Activated naive CD8-positive, alpha-beta T cell treated with anti-CD3 and anti-CD28 coated beads for 36 hours (primary cell): ENCODE measurements around the gene COL10A1. TPM values are rescaled to one million over a fixed set of nuclear protein-coding genes. Genes with fewer than 3 reads are reported as not detected.

Experiments
- DNase-seq: peaks from one replicate; pipeline ENCODE4 v3.0.0; 2021
- H3K27ac Mint-ChIP-seq: one replicate; pipeline ENCODE4 v1.8.0; 2022; ENCODE audit warnings: mild to moderate bottlenecking, moderate library complexity, mixed read lengths
- H3K27me3 Mint-ChIP-seq: one replicate; pipeline ENCODE4 v1.8.0; 2022; ENCODE audit warnings: mild to moderate bottlenecking, mixed read lengths
- H3K36me3 Mint-ChIP-seq: one replicate; pipeline ENCODE4 v1.8.0; 2021; ENCODE audit warnings: mild to moderate bottlenecking, mixed read lengths
- H3K4me1 Mint-ChIP-seq: one replicate; pipeline ENCODE4 v1.8.0; 2021; ENCODE audit warnings: mixed read lengths
- H3K4me3 Mint-ChIP-seq: one replicate; pipeline ENCODE4 v1.8.0; 2022; ENCODE audit warnings: mild to moderate bottlenecking, moderate library complexity, mixed read lengths
- H3K9me3 Mint-ChIP-seq: one replicate; pipeline ENCODE4 v1.8.0; 2022; ENCODE audit warnings: mixed read lengths
- total RNA-seq, 2 experiments: library from RNA; stranded (reverse); gene quantifications; one replicate each; pipeline ENCODE4 v1.2.3, GENCODE V29; 2021

COL10A1 gene
- not detected for total RNA-seq

- H3K27ac Mint-ChIP-seq = no peak within 1 kb of the TSS
- peaks cover 12% of the 10 kb centered on the region for H3K36me3 Mint-ChIP-seq
- no peak within 1 kb of the TSS for H3K4me3 Mint-ChIP-seq
- H3K4me1 Mint-ChIP-seq = no peaks in the 10 kb centered on the region
- no peak for DNase-seq
- H3K27me3 Mint-ChIP-seq = no peaks in the 10 kb centered on the region
- H3K9me3 Mint-ChIP-seq = no peaks in the 10 kb centered on the region
Measured at GRCh38 chr6:116126032-116126431, at the start of gene COL10A1. TSS of gene COL10A1 (minus strand) at chr6:116126132. CDS start at chr6:116125492, 640 bp downstream.

GRCh38 chr6:116175344-116175743 is 49.4 kb upstream of the COL10A1 start:
- DNase-seq = no peak
- Mint-ChIP-seq H3K9me3 (peaks cover 11% of the 10 kb centered on the region), H3K4me1 (peaks cover 3% of the 10 kb centered on the region), H3K27me3 (no peaks in the 10 kb centered on the region), H3K36me3 (peaks cover 36% of the 10 kb centered on the region), H3K27ac (no peak overlapping the region), H3K4me3 (no peak overlapping the region)

- DNase-seq = no peak
- H3K4me3 Mint-ChIP-seq = no peak overlapping the region
- H3K27me3 Mint-ChIP-seq = no peaks in the 10 kb centered on the region
- no peak overlapping the region for H3K27ac Mint-ChIP-seq
- H3K9me3 Mint-ChIP-seq = peaks cover 11% of the 10 kb centered on the region
- H3K36me3 Mint-ChIP-seq = peaks cover 45% of the 10 kb centered on the region
- H3K4me1 Mint-ChIP-seq = peaks cover 3% of the 10 kb centered on the region
Measured at GRCh38 chr6:116173928-116174327, 48.0 kb upstream of the COL10A1 start.

DNA sequence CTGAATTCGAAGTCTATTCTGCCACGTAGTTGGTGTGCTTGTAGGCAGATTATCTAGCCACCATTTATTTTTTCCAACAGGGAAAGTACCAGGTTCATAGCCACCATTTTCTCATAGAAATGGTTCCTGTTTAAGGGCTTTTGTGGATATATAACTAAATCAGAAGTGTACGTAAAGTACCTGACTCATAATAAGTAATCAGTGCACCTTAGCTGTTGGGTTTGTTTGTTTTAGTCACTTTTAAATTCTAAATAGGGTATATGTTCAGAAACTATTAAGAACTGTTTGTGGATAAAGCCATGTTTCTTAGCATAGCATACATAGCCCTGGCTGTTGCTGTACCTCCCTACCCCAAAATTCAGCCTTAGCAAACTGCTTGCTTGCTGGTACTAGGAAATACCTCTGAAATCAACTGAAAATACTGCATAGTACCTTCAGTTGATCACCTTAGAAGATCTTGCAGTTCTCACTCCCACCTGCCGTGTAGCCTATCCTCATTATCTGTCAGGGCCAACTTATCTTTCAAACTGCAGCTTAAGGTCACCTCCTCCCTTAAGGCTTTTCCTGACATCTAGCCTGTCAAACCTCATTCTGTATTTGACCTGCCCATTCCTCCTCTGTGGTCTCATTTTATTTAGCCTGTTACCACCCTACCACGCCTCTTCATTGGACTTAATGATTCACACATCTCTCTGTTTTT is 44.6 kb upstream of the COL10A1 start:
- no peak for DNase-seq
- Mint-ChIP-seq H3K4me3 (no peak overlapping the region), H3K27me3 (no peaks in the 10 kb centered on the region), H3K36me3 (peaks cover 52% of the 10 kb centered on the region), H3K4me1 (peaks cover 3% of the 10 kb centered on the region), H3K27ac (no peak overlapping the region), H3K9me3 (peaks cover 13% of the 10 kb centered on the region)

DNA sequence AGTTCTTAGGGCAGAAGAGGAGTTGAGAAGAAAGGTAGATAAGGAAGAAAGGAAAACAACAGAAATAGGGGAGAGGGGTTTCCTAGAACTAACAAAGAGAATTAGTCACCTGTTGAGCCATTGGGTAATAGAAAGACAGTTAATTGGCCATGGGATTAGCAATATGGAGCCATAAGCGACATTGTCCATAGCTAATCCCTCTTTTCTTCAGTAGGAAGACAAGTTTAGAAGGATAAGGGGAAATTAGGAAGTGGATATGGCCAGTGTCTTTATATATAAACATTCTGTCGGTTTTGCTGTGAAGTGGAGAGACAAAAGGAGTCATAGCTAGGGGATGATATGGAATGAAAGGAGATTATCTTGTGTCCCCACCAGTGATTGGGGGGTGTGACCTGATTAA is 43.9 kb upstream of the COL10A1 start:
- Mint-ChIP-seq H3K4me1 (peaks cover 3% of the 10 kb centered on the region), H3K9me3 (peaks cover 12% of the 10 kb centered on the region), H3K27ac (no peak overlapping the region), H3K4me3 (no peak overlapping the region), H3K36me3 (peaks cover 52% of the 10 kb centered on the region), H3K27me3 (no peaks in the 10 kb centered on the region)
- DNase-seq = no peak

DNA sequence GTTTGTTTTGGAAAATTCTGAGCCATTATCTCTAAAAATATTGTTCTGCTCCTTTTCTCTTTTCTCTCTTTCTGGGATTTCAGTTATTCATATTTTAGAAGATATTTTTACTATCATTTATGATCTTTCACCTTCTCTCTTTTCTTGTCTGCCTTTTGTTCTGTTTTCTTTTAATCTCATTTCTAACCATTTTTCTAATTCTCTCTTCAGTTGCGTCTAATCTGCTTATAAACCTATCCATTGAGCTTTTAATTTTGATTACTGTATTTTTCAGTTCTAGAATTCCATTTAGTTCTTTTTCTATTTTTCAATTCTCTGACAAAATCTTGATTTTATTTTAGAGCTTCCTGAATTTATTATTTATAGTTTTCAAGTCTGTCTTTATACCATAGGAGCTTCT is 42.2 kb upstream of the COL10A1 start:
- no peak overlapping the region for H3K27ac Mint-ChIP-seq
- DNase-seq = no peak
- H3K4me3 Mint-ChIP-seq = no peak overlapping the region
- H3K4me1 Mint-ChIP-seq = peaks cover 3% of the 10 kb centered on the region
- peaks cover 53% of the 10 kb centered on the region for H3K36me3 Mint-ChIP-seq
- no peaks in the 10 kb centered on the region for H3K27me3 Mint-ChIP-seq
- H3K9me3 Mint-ChIP-seq = peaks cover 17% of the 10 kb centered on the region

DNA sequence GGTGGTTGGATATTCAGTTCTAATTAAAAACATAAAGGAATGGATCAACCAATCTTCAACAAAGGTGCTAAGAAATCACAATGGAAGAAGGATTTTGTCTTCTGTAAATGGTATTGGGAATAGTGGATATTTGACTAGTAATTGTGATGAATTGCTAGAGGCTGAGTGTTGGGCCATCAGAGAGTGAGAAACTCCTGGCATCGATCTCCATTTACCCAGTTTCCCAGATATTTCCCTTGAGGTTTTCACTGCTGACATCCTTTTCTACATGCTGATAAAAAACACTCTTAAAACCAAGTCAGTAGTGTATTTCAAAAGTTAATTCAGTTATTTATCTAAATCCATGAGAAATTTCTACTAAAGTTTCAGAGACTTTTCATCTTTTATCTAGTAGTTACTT is 40.4 kb upstream of the COL10A1 start:
- peaks cover 22% of the 10 kb centered on the region for H3K9me3 Mint-ChIP-seq
- H3K36me3 Mint-ChIP-seq = peaks cover 58% of the 10 kb centered on the region
- H3K27ac Mint-ChIP-seq = no peak overlapping the region

GRCh38 chr6:116165596-116165995 is 39.7 kb upstream of the COL10A1 start:
- Mint-ChIP-seq H3K4me3 (no peak overlapping the region), H3K9me3 (peaks cover 22% of the 10 kb centered on the region), H3K4me1 (no peaks in the 10 kb centered on the region), H3K27ac (no peak overlapping the region), H3K27me3 (no peaks in the 10 kb centered on the region), H3K36me3 (peaks cover 57% of the 10 kb centered on the region)
- no peak for DNase-seq

More for the DNA sequence above, 40.4 kb upstream of the COL10A1 start:
- Mint-ChIP-seq H3K27me3 (no peaks in the 10 kb centered on the region), H3K4me1 (no peaks in the 10 kb centered on the region), H3K4me3 (no peak overlapping the region)
- no peak for DNase-seq

DNA sequence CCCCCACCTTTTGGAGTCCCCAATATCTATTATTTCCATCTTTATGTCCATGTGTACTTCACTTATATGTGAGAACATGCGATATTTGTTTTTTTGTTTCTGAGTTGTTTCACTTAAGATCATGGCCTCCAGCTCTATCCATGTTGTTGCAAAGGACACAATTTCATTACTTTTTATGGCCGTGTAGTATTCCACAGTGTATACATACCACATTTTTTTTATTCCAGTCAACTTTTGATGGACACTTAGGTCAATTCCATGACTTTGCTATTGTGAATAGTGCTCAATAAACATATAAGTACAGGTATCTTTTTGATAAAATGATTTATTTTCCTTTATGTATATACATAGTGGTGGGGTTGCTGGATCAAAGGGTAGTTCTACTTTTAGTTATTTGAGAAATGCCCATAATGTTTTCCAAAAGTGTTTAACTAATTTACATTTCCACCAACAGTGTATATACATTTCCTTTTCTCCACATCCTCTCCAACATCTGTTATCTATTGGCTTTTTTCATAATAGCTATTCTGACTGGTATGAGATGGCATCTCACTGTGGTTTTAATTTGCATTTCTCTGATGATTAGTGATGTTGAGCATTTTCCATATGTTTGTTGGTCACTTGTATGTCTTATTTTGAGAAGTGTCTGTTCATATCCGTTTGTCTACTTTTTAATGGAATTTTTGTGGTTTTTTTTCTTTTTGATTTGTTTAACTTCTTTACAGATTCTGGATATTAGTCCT is 34.0 kb upstream of the COL10A1 start:
- no peak for DNase-seq
- Mint-ChIP-seq H3K27ac (no peak overlapping the region), H3K36me3 (peaks cover 43% of the 10 kb centered on the region), H3K9me3 (peaks cover 19% of the 10 kb centered on the region), H3K27me3 (no peaks in the 10 kb centered on the region), H3K4me3 (no peak overlapping the region), H3K4me1 (peaks cover 11% of the 10 kb centered on the region)

GRCh38 chr6:116158641-116159040 is 32.7 kb upstream of the COL10A1 start:
- no peak overlapping the region for H3K4me3 Mint-ChIP-seq
- no peak overlapping the region for H3K27ac Mint-ChIP-seq
- no peak for DNase-seq
- H3K27me3 Mint-ChIP-seq = no peaks in the 10 kb centered on the region
- peaks cover 11% of the 10 kb centered on the region for H3K4me1 Mint-ChIP-seq
- peaks cover 13% of the 10 kb centered on the region for H3K9me3 Mint-ChIP-seq
- peaks cover 35% of the 10 kb centered on the region for H3K36me3 Mint-ChIP-seq

DNA sequence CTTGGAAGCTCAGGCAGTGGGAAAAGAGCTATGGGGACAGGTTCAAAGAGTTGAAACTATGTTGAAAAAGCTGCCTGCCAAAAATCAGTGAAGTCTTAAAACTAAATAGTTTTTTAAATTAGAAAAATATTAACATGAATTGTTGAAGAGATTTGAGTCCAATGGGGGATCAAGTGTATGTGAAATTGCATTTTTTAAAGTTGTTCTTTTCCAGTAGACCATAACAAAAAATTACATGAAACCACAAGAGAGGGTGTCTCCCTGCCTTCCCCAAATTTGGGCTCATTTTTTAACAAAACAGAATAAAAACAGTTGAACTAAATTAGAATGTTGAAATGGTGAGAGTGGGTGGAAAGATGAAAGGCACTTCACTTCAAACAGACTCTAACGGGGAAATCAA is 31.5 kb upstream of the COL10A1 start:
- Mint-ChIP-seq H3K27ac (no peak overlapping the region), H3K4me1 (peaks cover 11% of the 10 kb centered on the region), H3K27me3 (no peaks in the 10 kb centered on the region), H3K4me3 (no peak overlapping the region), H3K36me3 (peaks cover 26% of the 10 kb centered on the region), H3K9me3 (peaks cover 6% of the 10 kb centered on the region)
- DNase-seq = no peak

DNA sequence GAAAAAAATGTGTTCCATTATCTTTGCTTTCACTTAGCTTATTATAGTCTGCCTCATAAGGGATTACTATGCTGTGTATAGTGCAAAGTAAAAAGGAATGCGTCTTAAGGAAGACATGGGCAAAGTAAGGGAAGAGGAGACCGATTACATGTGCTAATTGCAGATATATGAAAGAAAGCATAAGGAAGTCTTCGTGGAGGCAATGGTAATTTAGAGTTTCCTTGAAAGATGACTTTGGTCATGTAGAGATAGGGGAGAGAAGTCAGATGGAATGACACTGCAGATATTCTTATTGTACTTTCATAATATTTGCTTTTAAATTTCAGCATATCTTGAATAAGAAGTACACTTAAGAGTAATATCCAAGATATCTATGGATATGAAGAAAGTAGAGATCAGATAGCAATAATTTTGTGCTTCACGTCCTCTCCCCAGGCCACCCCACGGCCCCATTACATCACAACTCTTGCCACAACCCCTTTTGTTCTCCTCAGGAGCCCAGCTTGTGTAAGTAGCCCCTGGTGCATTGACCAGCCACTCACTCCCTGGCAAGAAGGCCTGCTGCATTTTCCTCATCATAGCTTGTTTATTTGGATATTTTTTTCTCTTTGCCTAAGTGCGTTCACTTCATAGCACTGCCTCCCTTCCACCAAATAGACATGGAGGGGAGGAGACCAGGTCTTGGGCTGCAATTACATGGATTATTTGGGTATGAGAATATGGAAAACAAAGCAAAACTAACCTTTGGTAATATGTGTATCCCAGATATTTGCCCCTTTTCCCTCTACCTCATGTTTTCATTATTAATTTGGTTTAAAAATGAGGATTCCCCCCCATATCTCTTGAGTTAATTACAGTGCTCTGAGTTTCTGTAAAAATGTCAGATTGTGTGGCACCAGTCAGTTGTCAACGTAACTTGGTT is 30.7 kb upstream of the COL10A1 start:
- no peak for DNase-seq
- Mint-ChIP-seq H3K4me1 (peaks cover 11% of the 10 kb centered on the region), H3K9me3 (peaks cover 5% of the 10 kb centered on the region), H3K4me3 (no peak overlapping the region), H3K27ac (no peak overlapping the region), H3K27me3 (no peaks in the 10 kb centered on the region), H3K36me3 (peaks cover 20% of the 10 kb centered on the region)

GRCh38 chr6:116154887-116155286 is 29.0 kb upstream of the COL10A1 start:
- no peaks in the 10 kb centered on the region for H3K9me3 Mint-ChIP-seq
- H3K4me1 Mint-ChIP-seq = peaks cover 11% of the 10 kb centered on the region
- H3K4me3 Mint-ChIP-seq = no peak overlapping the region
- no peaks in the 10 kb centered on the region for H3K27me3 Mint-ChIP-seq
- no peak overlapping the region for H3K27ac Mint-ChIP-seq
- no peak for DNase-seq
- H3K36me3 Mint-ChIP-seq = peaks cover 12% of the 10 kb centered on the region

DNA sequence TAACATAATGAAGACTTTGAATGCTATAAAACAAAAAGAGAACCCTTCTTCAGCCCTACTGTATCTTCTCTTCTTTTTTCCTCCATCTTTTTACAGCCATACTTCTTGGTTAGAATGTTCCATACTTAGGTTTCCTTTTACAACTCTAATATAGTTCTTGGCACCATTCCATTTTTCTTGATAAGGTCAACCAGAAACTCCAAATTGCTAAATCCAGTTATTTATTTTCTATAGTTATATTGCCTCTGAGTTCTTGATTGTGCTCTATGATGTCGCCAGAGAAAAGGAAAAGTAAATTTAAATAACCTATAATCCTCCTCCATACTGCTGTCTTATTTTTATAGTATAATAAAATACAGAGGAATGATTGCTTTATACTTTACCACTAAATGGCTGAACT is 26.7 kb upstream of the COL10A1 start:
- Mint-ChIP-seq H3K9me3 (no peaks in the 10 kb centered on the region), H3K4me1 (peaks cover 8% of the 10 kb centered on the region), H3K36me3 (peaks cover 10% of the 10 kb centered on the region), H3K4me3 (no peak overlapping the region), H3K27me3 (no peaks in the 10 kb centered on the region), H3K27ac (no peak overlapping the region)
- DNase-seq = no peak
